Measurements from ENCODE around the gene PLCG1. TPM values are rescaled to one million over a fixed set of nuclear protein-coding genes. Genes with fewer than 3 reads are reported as not detected.

PLCG1 gene
- total RNA-seq = 10 to 100 TPM; 30.4 to 84.7 (median 47.8) TPM

DNA sequence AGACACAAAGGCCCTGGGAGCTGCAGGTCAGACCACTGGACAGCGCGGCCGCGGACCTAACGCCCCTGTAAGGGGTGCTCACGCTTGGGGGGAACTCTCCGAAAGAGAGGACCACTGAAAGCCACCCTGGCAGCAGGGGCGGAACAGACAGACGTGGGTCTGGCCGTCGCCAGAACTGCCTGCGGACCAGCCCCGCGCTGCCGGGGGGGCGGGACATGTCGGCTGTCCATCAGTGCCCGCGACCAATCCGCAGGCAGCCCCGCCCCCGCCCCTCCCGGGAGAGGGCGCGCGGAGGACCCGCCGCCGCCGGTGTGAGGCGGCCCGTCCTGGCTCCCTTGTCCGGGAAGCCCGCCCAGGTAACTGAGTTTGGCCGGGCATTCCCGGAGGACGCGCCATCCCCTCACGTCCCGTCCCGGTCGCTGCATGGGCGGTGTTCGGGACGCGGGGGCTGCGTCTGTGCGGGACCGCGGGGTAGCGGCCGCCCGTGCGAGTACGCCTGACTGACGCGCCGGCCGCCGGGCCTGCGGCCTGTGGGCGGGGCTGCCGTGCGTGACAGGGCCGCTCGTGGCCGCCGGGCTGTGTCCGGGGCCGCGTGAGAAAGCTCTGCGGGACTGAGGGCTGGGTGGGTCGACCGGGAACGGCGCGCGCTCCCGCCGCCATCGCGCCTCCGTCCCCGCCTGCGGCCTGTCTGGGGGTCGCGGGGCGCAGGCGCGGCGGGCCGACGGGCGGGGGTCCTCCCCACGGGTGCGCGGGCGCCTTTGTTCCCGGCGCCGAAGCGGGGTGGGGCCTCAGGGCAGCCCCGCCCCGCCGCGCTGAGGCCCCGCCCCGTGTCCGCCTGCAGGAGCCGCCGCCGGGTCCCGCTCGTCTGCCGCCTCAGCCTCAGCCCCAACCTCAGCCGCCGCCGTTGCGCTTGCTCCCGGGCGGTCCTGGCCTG lies at the start of gene PLCG1:
Gene PLCG1 (plus strand): TSS at position 864 of the 934 bp plus-strand sequence. CDS start 99 bp downstream, outside the sequence.
- WGBS, 2 donors = 0% methylated on average over 1 of the region's 121 CpGs; no CpG with 5 or more reads in 1 of the 2 donors
- peak; percentile 30 for DNase-seq
- intact Hi-C loops (cut with DNase I) = loop anchor here (10.0 kb wide), 1 partner anchor 198 kb away; no protein-coding TSS in a partner anchor
- peak in 2 of 4 donors; percentile 59 to 86 for TF ChIP-seq POLR2A (IDR thresholded peaks at IDR 0.05)
- TF ChIP-seq, protein P1, sequence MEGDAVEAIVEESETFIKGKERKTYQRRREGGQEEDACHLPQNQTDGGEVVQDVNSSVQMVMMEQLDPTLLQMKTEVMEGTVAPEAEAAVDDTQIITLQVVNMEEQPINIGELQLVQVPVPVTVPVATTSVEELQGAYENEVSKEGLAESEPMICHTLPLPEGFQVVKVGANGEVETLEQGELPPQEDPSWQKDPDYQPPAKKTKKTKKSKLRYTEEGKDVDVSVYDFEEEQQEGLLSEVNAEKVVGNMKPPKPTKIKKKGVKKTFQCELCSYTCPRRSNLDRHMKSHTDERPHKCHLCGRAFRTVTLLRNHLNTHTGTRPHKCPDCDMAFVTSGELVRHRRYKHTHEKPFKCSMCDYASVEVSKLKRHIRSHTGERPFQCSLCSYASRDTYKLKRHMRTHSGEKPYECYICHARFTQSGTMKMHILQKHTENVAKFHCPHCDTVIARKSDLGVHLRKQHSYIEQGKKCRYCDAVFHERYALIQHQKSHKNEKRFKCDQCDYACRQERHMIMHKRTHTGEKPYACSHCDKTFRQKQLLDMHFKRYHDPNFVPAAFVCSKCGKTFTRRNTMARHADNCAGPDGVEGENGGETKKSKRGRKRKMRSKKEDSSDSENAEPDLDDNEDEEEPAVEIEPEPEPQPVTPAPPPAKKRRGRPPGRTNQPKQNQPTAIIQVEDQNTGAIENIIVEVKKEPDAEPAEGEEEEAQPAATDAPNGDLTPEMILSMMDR (IDR thresholded peaks at IDR 0.05) = peak in 1 of 6 experiments; percentile 10
- H3K9me3 ChIP-seq = no peaks in the 10 kb centered on the region
- no peaks in the 10 kb centered on the region for H3K36me3 ChIP-seq
- H3K4me3 ChIP-seq = peak within 1 kb of the TSS; percentile 72 to 98 (median 86)
- H3K4me1 ChIP-seq = peaks cover 35 to 79% (median 49%) of the 10 kb centered on the region in 3 donors
- peak within 1 kb of the TSS; percentile 91 to 98 (median 95) for H3K27ac ChIP-seq
- no peaks in the 10 kb centered on the region for H3K27me3 ChIP-seq

DNA sequence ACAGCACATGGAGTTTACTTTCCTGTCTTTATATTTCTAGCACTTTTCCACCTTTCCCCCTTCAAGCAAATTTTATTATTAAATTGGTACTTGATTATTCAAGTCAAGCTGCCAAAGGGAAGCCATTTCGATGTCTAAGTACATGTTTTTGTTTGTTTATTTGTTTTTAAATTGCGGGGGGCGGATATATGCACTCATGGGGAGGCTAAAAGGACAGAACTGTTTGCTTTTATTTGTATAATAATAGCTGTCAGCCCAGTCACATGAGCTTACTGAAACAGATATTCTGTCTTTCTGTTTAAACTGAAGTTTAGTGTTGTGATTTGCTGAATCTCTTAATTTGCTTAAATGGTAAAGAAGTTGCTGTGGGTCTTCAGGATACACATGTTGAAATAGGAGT lies 49.6 kb upstream of the PLCG1 start:
- 83 to 86% methylated on average over 3 of the region's 3 CpGs for WGBS, 2 donors
- H3K4me3 ChIP-seq = no peak overlapping the region
- TF ChIP-seq POLR2A (IDR thresholded peaks at IDR 0.05) = no peak
- TF ChIP-seq, protein P1 (IDR thresholded peaks at IDR 0.05) = no peak
- no peaks in the 10 kb centered on the region for H3K27me3 ChIP-seq
- no peak overlapping the region for H3K27ac ChIP-seq
- peaks cover 0 to 6% (median 0%) of the 10 kb centered on the region in 3 donors for H3K4me1 ChIP-seq
- peaks cover 3 to 88% (median 8%) of the 10 kb centered on the region in 3 donors for H3K36me3 ChIP-seq
- DNase-seq = no peak
- no peaks in the 10 kb centered on the region for H3K9me3 ChIP-seq
- intact Hi-C loops (cut with DNase I) = no loop called here

DNA sequence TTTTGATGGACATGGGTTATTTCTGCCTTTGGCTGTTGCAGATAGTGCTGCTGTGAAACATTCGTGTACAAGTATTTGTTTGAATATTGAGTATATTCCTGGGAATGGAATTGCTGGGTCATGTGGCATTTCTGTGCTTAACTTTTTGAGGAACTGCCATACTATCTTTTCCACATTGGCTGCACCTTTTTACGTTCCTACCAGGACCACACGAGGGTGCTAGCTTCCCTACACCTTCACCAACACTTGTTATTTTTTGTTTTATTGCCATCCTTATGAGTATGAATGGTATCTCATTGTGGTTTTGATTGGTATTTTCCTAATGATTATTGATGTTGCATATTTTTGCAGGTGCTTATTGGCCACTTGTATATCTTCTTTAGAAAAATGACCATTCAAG lies 47.8 kb upstream of the PLCG1 start:
- H3K4me1 ChIP-seq = peaks cover 0 to 13% (median 0%) of the 10 kb centered on the region in 3 donors
- no peaks in the 10 kb centered on the region for H3K9me3 ChIP-seq
- TF ChIP-seq, protein P1 (IDR thresholded peaks at IDR 0.05) = no peak
- no peak for TF ChIP-seq POLR2A (IDR thresholded peaks at IDR 0.05)
- intact Hi-C loops (cut with DNase I) = no loop called here
- no peaks in the 10 kb centered on the region for H3K27me3 ChIP-seq
- 86 to 97% methylated on average over 3 of the region's 3 CpGs for WGBS, 2 donors
- H3K4me3 ChIP-seq = no peak overlapping the region
- H3K36me3 ChIP-seq = peaks cover 3 to 88% (median 20%) of the 10 kb centered on the region in 3 donors
- no peak overlapping the region for H3K27ac ChIP-seq
- no peak for DNase-seq

DNA sequence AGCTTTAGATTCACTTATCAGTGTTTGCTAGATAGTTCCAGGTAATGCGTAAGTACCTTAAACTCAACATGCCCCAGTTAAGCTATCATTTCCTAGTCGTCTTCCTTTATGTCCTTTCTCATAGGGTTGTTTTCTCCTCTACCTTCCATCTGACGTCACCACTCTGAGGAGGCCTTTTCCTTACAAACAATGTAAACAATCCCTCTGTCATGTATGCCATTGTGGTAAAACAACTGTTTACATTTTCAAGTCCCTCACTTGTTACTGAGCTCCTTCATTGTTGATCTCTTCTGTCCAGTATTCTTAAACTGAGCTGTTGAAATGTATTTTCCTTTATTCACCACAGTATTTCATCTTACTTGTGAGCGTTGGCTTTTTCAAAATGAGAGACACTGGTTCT lies 45.4 kb upstream of the PLCG1 start:
- Histone ChIP-seq H3K4me1 (peaks cover 0 to 9% (median 0%) of the 10 kb centered on the region in 3 donors), H3K9me3 (no peaks in the 10 kb centered on the region), H3K4me3 (no peak overlapping the region), H3K27ac (no peak overlapping the region), H3K36me3 (peaks cover 3 to 84% (median 32%) of the 10 kb centered on the region in 3 donors), H3K27me3 (no peaks in the 10 kb centered on the region)
- intact Hi-C loops (cut with DNase I) = no loop called here
- DNase-seq = no peak
- TF ChIP-seq POLR2A (IDR thresholded peaks at IDR 0.05) = no peak
- TF ChIP-seq, protein P1 (IDR thresholded peaks at IDR 0.05) = no peak
- 82% methylated on average over 4 of the region's 4 CpGs for WGBS, 2 donors
